HG03139 (cell line): ENCODE measurements around the gene WWC2.

Experiments
- ATAC-seq: cut with Tn5 transposase; IDR thresholded peaks from one replicate; pipeline ENCODE4 v1.9.1; 2021; ENCODE audit not compliant: unreplicated experiment

WWC2 gene

DNA sequence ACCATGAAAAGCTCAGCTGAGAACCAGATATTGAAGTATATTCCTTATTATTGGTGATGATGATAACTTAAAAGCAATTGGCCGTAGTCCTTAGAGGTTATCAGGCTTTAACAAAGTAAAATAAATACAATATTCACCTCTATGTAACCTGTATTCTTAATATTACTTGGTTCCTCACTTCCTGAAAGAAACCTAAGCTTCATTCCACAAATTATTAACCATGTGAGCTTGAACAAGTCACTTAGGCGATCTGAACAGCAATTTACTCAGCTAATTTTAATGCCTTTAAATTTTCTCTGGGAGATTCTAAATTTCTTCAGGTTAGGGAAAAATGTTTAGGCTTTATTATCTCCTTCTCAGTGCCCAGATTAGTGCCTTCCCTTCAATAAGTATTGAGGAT, 151.8 kb downstream of the WWC2 start:
- no peak for ATAC-seq

GRCh38 chr4:183252959-183253358, 153.9 kb downstream of the WWC2 start:
- ATAC-seq: no peak

DNA sequence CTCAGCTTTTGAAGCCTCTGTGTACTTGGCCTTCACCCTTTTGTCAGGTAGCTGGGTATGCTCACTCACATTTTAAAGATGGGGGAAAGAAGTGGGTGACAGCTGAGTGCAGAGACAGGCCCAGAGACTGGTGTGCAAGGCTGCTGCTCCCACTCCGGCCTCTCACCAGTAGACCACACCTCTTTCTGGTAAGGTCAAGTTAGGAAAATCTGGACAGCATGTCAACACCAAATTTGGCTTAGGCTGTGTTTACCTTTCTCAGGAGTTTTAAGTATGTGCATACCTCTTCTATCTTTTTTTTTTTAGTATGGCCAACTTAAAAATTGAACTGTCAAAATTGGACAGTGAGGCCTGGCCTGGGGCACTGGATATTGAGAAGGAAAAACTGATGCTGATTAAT, 154.4 kb downstream of the WWC2 start:
- no peak for ATAC-seq

GRCh38 chr4:183254162-183254561, 155.1 kb downstream of the WWC2 start:
- no peak for ATAC-seq

DNA sequence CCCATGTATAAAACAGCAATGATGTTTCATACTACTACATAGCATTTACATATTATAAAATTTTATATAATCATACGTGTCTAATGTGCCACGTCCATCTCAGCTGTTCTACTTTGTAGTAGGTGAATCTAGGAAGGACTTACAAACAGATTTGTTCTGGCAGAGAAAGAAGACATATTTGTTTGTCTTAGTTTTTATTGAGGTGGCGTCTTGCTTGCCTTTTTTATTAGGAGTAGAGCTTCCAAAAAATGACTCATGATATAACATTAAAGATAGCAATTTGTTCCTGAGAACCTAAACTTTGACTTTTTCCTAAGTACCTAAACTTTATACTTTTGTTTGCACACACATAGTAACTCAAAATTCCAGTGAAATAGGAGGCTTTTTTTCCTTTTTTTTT, 156.4 kb downstream of the WWC2 start:
- no peak for ATAC-seq

- ATAC-seq: no peak
Observed at GRCh38 chr4:183256343-183256742, 157.3 kb downstream of the WWC2 start.

- ATAC-seq: peak; percentile 81
Observed at GRCh38 chr4:183256756-183257385, 157.8 kb downstream of the WWC2 start.

GRCh38 chr4:183257808-183258207, 158.8 kb downstream of the WWC2 start:
- ATAC-seq: no peak

- ATAC-seq: no peak
Observed at GRCh38 chr4:183260491-183261151, 161.6 kb downstream of the WWC2 start.

DNA sequence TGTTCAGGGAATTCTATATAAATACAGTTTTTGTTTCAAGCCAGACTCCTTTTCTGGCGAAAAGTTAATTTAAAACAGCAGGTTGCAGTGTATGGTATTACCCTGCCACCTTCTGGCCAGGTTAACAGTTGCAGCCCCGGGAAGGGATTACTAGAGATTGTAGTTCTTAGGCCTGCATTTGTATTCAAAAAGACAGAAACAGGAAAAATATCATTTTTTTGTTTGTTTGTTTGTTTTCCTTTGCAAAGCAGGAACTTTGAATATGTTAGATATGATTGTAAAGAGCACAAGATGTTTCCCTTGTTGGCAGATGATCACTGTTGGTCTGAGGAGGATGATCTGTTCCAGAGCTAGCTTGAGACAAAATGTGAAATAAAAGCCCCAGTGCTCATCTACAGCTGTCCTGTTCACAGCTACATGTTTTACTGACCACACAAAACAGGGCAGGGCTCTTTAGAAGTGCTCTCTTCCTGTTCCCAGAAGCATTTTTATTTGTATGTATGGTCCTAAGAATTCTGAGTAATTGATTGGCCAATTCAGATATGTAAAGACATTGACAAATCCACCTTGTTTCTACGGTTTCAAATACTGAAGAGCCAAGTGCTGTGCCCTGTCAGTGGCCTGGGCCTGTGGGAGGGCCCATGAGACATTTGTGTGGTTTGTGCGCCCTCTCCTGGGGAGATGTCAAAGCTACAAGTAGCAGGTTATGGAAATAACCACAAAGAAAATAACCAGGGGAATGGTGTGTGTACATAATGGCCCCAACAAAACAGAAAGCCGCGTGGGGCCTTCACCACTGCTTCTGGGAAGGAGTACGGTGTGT, 163.1 kb downstream of the WWC2 start:
- peak; percentile 97 for ATAC-seq

GRCh38 chr4:183262776-183263100, 163.7 kb downstream of the WWC2 start:
- ATAC-seq: no peak

- no peak for ATAC-seq
Observed at GRCh38 chr4:183263787-183264386, 164.8 kb downstream of the WWC2 start.

- ATAC-seq: no peak
Observed at GRCh38 chr4:183264614-183265013, 165.6 kb downstream of the WWC2 start.

DNA sequence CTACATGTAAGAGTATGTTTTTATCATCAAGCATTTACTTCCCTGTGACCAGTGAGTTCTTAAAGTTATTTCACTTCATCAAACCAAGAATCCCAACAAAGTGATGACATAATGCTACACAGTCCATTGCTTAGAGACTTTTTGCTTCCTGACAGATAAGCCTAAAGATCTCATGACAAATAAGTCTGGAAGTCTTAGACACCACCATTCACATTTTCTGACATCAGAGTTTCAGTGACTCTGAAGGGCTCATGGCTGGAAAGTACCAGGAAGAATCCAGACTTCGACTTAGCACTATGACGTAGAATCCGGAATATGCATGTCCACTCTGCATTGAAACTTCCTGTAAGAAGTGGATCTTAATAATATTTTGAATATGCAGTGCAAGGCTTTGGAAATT, 167.3 kb downstream of the WWC2 start:
- no peak for ATAC-seq

GRCh38 chr4:183268556-183268955, 169.5 kb downstream of the WWC2 start:
- ATAC-seq: no peak

- ATAC-seq: no peak
Observed at GRCh38 chr4:183272384-183272783, 173.3 kb downstream of the WWC2 start.

GRCh38 chr4:183276106-183276505, 177.0 kb downstream of the WWC2 start:
- ATAC-seq: no peak

- no peak for ATAC-seq
Observed at GRCh38 chr4:183284258-183284785, 185.3 kb downstream of the WWC2 start.

DNA sequence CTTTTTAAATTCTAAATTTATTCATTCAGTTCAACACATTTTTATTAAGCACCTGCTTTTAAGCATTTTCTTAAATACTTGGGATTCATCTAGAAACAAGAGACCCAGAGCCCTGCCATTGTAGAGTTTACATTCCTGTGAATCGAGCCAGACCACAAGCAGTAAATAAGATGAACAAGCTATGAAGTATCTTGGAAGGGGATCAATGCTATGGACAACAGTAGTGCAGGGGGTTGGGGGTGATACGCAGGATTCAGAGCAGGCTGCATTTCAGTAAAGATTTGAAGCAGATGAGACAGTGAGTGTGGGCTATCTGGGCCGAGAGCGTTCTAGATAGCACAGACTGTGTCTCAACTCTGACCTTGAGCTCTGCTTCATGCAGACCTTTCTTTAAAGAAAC, 185.9 kb downstream of the WWC2 start:
- no peak for ATAC-seq

DNA sequence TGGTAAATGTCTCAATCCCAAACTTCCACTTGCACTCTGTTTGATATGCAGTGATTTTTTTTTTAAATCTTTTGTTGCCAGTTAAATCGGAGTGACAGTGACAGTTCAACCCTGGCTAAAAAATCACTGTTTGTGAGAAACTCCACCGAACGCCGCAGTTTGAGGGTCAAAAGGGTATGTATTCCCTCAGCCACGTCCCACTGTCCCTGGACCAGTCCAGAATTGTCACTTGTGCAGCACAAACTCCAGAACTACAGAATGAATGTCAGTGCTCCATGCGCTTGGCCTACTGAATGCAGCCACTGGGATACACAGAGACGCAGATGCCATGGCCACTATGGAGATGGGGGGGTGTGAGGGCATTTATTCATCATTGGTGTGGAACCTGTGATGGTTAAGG, 186.8 kb downstream of the WWC2 start:
- no peak for ATAC-seq

GRCh38 chr4:183286590-183287308, 187.7 kb downstream of the WWC2 start:
- ATAC-seq: peak; percentile 30
